HL-60/S4 (cell line): Measurements from ENCODE around the gene GRM5.

Experiments
- in situ Hi-C: fragments of 300-500 bp; cut with MboI; formaldehyde crosslinking; loops from 2 replicates; pipeline ENCODE4 v1.14.3; 2022; ENCODE audit warnings: low sequenced_read_pairs

The GRM5 gene

GRCh38 chr11:88454881-88455280 lies 610.9 kb downstream of the GRM5 start:
- in situ Hi-C loops: no loop called here
